SW480 (cell line): ENCODE data around the gene ADISSP.

Source experiments
- DNase-seq: peaks from one replicate; pipeline ENCODE4 v3.0.0-alpha.2; 2016; ENCODE audit warnings: low spot score

Gene ADISSP

DNA sequence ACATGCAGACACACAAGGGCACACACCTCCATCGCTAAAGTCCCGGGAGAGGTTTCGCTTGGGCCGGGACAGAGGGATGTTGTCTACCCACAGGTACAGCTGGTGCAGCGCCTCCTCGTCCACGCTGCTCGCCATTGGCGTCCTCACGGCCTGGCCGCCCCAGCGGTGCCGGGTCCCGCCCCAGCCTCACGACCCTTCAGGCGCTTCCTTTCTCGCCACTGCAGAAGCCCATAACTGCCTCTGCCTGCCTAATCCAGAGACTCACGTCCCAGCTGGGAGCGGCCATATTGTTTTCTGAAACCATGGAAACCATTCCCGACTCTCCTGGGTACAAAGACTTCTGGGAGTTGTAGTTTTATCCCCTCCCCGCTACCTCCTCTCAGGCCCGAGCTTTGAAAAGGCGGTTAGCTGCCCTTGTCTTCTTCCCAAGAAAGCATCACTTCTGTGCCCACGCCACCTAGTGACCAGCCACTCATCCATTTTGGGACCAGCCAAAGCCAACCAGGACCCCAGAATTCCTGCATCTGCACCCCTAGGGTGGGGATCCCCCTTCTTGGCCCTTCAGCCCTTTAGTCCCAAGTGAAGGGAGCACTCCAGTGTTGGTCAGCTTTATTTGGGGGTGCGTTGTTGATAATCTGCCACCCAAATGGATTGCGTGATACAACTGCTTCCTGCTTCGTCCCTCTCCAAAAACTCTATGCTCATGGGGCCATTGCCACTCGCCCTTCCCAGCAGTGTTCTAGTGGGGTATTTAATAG is 13.8 kb upstream of the ADISSP start, which contains the start of gene SPEF1:
TSS of gene SPEF1 (minus strand) at position 296 of the 758 bp plus-strand sequence. CDS start at position 135, 161 bp downstream.
- peak; percentile 98 for DNase-seq

DNA sequence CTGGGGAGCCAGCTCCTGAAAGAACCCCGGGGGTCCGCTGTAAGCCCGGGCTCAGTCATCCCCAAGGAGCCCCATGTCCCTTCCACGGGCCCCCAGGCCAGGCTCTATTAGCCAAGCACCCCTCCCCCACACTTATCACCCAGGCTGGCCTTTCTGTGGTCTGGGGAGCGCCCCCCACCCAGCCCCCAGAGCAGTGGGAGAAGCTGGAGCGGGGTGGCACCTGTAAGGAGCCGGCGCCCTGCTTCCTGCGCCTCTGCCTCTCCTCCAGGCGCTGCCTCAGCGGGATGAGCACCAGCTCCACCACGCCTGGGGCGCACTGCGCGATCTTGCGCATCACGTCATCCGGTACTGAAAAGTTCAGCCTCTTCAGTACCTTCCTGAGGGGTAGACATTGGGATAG is 11.4 kb upstream of the ADISSP start:
- no peak for DNase-seq

DNA sequence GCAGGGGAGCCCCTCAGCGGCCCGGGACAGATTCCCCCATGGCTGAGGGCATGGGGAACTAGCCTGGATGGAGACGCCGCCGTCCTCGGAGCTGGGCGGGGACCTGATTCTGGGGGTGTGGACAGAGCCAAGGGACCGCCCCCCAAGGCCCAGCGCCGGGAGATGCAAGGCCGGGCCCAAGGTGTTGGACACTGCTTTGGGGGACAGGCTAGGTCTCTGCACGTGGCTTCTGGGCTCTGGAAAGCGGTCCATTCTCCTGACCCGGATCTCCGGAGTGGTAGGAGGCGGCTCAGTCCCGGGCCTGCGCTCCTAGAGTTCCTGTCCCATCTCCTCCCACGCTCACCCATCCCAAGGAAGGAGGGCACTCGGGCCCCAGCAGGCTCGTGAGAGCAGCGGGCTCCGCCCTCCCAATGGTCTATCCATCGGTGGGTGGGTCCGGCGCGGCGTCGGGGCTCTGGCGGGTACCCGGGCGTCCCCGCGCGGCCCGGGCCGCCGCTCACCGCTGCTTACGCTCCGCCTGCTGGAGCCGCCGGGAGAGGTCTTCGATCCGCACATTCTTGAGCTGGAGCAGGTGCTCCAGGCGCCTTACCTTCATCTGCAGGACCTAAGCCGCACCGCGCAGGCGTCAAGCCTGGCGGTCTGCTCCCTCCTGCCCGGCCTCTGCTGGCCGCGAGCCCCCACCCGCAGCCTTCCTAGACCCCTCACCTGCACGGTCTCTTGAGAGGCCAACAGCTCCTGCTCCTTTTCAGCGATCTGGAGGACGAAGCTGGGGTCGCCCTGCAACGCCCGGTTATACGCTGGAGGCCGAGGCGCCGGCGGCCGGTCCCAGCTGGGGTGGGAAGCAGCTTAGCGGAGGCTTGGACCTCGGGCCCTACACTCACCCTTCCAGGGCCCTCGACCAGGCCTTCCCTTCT is 10.4 kb upstream of the ADISSP start:
- DNase-seq, result peak; percentile 67

DNA sequence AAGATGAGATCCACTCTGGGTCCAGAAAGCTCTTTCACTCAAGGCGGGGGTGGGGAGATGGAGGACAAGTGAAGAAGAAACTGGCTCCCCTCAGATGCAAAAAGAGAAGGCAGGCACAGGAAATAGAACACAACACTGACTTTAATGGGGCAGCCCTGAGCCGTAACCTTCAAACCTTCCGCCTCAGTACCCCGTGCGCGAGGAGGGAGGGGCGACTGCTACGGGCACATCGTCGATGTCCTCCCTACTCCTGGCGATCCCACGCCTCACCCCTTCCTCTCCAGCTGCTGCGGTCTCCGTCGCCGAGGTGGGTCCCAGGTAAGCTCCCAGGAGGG is 9.8 kb upstream of the ADISSP start:
- DNase-seq, result no peak

DNA sequence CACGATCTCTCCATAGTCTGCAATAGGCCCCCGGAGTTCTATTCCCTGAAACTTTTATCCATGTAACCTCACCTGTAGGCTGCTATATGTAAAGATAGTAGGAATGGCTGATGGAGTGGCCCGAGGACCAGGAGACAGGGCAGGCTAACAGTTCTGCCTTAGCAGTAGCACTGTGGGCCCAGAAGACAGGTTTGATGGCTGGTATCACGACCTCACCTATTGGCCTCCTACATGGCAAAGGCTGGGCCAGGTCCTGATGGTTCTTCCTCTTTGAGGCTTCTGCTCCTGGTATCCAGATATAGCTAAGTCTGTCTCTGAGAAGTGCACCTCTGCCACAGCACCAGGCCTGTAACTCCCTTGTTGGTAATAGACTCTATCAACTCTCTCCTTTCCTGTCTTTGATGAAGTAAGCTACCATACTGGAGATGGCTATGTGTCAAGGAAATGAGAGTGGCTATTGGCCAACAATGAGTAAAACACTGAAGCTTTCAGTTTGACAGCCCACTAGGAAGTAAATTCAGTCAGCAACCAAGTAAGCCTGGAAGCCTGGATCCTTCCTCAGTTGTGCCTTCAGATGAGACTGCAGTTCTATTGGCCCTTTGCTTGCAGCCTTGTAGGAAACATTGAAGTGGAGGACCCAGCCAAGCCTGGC is 8.0 kb upstream of the ADISSP start:
- no peak for DNase-seq

DNA sequence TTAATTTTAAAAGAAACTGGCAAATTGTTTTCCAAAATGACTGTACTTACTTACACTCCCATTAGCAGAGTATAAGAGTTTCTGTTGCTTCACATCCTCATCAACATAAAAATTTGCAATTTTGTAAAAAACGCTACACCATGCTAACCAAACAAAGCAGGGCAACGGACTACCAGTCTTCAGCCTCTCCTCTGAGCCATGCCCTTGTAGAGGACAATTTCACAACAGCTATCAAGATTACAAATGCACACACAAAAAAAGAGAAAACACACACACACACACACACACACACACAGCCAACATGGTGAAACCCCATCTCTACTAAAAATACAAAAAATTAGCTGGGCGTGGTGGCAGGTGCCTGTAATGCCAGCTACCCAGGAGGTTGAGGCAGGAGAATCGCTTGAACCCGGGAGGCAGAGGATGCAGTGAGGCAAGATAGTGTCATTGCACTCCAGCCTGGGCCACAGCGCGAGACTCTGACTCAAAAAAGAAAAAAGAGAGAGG is 4.1 kb upstream of the ADISSP start:
- DNase-seq, result no peak

DNA sequence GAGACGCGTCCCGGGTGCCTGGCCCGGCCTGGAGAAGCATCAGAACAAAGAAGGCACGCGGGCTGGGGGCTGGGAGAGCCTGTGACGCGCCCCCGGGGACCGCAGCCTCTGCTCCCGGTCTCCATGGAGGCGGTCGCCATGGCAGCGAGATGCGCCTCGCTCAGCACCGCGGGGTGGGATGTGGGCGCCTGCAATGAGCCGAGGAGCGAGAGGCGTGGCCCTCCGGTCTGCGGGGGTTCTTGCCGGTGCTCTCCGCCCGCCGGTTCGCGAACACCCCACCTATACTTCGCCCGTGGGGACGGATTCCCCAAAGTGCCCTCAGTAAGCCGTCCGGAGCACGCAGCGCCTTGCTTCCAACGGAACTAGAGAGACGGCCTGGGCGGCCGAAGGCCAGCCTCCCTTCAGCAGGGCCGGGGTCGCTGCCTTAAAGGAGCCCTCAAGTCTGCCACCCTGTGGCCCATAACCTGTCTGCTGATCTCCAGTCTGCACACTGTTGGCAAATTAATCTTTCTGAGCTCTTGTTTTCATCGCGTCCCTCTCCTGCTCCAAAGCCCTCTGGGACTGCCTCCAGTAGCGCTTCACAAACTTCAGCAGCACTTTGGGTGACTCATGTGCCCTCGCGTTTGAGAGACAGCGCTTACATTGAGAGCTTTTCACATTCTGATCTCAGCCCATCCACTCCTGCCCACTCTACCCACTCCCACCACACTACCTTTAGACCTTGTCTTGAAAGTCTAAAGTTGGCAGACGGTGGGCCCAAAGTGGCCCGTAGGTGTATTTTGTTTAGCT is 983 bp upstream of the ADISSP start:
- peak; percentile 89 for DNase-seq

DNA sequence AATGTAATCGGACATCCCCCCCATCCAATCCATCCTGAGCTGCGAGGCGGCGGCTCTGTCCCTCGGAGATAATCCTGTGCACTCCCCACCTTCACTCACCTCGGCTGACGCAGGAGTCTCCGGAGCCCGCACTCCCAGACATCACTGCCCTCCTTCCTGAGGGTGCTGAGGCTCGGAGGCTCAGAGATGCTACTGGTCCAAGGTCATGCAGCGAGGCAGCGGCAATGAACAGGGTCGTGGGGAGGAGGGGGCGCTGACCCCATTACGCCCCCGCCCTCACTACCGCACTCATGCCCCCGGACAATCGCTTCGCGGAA is 485 bp downstream of the ADISSP start:
- DNase-seq, result no peak

DNA sequence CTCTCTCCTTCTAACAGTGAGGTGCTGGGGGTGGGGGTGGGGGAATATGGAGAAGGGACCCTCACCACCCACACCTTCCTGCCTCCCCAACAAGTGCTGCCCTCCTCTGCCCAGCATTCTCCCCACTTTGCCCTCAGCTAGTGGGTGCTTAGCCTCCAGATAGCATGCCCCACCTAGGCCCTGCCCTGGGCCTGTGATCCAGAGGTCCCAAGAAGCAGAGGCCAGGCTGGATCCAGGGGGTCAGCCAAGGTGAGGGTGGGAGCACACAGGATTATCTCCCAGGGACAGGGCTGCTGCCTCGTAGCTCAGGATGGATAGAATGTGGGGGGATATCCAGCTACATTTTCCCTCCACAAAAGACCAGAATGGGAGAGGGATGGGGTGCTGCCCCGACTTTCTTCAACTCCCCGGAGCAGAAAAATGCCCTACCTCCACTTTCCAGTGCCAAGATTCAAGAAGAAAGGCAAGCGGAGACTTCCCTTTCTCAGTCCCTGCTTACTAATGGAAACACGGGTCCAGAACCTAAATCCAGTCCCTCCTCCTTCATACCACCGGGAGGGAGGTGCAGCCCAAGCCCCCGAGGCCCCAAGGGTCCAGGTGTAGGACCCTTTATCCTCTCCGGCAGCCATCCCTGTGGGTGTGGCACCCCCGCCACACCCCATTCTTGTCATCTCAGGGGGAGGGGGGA is 987 bp downstream of the ADISSP start:
- DNase-seq, result no peak

DNA sequence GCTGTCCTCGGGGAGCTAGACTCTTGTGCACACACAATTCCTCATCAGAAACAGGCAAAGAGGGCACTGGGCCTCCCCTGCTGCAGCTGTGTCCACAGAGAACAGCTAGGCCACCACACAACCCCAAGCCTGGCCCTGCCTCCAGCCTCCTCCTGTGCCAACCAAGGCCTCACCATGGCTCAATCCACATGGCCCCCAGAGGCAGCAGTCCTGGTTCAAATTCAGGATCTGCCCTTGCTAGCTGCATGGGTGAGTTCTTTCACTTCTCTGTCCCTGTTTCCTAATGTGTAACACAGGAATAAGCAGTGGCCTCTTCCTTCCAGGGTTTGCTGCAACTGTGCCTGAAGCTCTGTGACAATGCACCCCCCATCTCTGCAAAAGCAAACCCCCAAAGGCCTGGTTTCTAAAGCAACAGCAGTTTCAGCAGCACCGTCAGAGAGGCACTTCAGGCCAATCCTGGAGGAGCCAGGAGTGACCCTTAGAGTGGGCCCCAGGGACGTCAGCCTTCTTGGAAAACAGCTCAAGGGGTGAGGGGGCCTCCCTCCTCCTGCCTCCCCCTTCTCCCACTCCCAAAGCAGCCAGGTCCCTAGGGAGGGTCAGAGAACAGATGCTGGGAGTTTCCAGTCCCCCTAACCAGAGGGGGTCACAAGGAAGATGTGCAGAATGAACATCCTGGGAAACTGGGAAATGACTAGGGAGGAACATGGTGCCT is 2.2 kb downstream of the ADISSP start:
- no peak for DNase-seq

DNA sequence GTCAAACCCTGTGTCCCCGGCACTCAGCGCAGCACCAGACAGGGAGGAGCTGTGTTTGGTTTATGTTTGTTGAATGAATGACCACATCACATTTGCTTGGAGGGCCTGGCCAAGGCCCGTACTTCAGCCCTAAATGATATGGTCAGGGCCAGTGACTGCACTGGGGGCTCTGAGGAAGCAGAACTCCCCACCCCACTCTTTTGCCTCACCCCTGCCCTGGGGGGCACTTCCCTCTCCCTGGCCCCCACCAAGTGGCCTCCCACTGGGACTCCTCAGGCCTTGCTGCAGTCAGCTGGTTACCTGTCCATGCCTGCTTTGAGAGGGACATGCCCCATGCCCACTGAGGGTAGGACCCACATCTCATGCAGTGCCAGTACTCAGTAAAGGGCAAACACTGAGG is 2.9 kb downstream of the ADISSP start:
- DNase-seq, result no peak

DNA sequence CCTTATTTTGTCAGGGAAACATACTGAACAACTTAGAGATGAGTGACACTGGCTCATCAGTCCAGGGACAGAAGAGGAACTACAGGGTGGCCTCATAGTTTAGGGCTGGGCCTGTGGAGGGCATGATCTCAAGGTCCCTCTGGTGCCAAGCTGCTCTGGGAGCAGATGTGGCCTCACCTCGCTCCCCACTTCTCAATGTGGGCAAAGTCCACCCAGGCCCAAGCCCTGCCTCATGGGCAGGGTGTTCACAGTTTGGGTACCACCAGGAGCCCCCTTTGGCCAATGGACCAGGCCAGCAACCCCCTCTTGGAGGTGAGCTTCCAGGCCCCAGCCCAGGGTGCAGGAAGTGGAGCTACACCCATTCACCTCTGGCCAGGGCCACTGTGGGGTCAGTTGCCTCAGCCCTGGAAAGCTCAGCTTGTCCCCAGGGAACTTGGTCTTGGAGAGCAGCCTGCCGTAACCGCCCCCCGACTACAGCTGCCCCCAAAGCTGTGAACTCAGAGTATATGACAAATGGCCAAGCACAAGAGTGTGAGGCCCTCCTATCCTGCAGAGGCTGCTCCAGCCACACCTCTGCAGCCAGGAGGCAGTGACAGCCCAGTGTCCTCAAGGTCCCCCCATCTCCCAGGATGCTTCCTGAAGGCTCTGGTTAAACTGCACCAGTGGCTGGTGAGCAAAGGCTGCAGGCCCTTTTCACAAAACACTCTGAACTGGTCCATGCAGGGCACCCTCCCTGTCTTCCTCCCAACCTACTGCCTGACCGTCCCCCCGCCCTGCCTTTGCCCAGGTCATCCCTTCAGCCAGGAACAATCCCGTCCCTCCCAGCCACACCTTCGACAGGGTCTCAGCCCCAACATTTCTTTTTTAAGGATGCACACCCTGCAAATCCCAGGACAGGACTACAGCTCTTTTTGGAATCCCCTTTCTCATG is 3.6 kb downstream of the ADISSP start:
- DNase-seq, result no peak

DNA sequence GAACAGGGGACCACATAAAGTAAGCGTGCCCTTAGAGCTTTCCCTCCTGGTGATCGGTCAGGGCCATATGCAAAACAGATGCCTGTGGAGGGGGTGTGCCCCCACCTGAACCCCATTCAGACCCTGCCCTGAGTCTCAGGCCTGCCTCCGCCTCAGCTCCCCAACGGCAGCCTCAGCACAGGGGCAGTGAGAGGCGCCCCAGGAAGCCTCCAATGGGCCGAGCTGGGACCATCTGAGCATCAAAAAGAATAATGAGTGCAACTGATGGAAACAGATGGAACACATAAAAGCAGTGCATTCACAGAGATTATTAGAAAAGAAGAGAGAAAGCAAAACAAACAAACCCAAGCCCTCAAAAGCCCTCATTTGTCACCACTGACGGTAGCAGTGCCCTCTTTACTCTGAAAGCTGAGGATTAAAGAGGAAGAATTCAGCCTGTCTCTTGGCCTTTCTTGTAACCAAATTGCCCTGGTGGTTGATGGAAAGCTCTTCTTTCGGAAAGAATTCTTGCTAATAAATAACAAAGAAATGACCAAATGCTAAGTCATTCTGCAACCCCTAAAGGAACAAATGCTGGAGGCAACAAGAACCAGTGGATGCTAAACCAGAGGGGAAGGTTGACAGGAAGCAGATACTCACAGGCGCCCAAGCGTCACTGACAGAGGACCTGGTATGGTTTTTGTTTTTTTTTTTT is 6.8 kb downstream of the ADISSP start:
- DNase-seq, result no peak

DNA sequence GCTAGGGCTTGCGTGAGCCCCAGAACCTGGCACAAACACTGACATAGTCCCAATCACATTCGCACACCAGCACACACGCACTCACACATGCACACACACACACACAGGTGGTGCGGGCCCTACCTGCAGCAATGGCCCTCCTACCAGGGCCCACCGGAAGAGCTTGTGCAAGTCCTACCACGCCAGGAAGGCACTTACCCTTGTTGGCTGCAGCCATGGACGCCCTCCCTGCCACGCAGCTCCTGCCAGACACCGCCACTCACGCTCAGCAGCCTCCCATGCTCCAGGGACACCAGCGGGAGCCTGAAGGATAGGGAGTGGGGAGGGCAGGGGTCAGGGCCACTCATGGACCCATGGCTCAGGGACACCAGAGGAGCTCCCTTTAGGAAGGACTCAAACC is 7.7 kb downstream of the ADISSP start:
- no peak for DNase-seq

DNA sequence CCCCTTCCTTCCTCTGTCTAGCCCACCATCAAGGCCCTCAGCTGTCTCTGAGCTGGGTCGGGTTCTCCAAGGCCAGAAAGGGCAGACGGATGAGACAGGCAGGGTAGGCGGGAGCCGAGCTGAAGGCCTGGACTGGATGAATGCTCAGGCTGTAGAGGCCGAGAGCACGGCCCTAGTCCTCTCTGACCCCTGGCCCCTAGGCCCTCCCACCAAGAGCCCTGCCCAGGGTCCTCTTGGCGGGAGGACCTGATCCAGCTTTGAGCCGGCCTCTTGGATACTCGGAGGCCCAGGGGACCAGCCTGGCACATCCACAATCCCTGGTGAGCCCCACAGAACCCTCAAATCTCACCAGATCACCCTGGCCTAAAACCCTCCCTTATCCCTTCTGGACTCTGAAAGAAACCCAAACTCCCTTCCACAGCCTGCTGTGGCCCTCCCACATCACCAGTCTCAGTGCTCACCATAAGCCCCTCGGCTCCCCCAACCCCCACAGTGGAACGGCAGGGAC is 8.2 kb downstream of the ADISSP start:
- no peak for DNase-seq

DNA sequence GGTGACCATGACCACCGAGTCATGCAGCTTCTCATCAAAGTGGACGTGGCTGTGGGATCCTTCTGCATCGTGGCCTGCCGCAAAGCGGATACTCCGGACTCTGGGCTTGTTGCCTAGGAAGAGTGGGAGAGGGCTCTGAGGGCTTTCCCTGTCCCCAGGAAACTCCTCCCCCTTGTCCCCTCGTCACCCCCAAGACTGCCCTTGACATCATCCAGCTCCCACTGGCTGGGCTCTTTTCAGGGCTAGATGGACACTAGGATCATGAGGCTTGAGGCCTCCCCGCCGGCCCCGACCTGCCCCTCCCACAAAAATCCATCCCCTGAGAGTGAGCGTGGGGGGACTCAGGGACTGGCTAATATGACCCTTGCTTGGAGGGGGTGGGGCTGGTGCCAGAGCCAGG is 9.0 kb downstream of the ADISSP start:
- DNase-seq, result no peak

DNA sequence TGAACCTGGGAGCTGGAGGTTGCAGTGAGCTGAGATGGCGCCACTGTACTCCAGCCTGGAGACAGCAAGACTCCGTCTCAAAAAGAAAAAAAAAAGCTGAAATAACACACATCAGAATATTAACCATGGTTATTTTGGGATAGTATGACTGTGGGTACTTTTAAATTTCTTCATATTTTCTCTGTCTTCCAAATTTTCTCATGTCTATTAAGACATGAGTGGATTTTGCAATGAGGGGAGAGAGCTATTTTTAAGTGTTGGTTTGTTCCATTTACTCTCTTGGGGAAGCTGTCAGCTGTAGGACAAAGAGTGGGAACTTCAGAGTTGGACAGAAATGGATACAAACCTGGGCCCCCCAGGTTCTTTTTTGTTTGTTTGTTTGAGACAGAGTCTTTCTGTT is 10.3 kb downstream of the ADISSP start:
- DNase-seq, result no peak

DNA sequence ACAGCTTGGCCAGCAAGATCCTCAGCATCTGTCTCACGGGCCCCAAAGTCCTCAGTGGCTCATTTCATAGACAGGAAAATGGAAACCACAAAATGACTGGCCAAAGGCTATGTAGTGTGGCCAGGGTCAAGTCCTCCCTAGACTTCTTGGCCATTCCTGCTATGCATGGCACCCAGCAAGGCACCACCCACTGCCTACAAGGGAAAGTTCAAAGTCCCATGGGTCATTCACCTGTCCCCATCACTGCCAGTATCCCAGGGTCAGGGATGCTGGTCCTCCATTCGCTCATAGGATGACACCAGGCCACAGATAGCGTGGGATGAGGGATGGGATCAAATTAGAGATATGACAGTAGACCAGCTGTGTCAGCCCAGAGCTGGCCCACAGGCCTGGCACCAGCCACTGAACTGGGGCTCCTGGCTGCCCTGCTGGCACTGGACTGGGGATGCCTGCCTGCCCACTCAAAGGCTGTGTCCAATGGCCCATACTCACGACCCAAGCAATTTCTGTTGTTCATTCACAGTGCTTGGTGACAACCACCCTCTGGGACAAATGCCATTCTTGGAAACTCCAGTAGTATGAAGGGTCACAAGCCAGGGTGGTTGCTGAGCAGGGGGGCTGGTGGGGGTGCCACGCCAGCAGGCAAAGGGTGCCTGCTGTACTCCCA is 11.6 kb downstream of the ADISSP start:
- no peak for DNase-seq
